Fibroblast of skin of right quadriceps (primary cell): ENCODE data around the gene NEDD8.
"Not testable (repeated sequence)": the region's sequence is repeated elsewhere in the genome, so short reads cannot be mapped to it uniquely, and the experiment has no call there.

Experiments used
- DNase-seq: peaks from one replicate; pipeline ENCODE4 v3.0.0-alpha.2; 2013

Gene NEDD8

DNA sequence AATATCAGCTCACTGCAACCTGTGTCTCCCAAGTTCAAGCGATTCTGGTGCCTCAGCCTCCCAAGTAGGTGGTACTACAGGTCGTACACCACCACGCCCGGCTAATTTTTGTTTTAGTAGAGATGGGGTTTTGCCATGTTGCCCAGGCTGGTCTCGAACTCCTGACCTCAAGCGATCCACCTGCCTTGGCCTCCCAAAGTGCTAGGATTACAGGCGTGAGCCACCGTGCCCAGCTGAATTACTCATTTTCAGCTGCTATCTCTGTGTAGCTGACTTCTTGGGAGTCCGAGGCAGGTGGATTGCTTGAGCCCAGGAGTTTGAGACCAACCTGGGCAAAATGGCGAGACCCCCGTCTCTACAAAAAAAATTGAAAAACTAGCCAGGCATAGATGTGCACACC is 13.2 kb upstream of the NEDD8 start:
- DNase-seq: not testable (repeated sequence)

DNA sequence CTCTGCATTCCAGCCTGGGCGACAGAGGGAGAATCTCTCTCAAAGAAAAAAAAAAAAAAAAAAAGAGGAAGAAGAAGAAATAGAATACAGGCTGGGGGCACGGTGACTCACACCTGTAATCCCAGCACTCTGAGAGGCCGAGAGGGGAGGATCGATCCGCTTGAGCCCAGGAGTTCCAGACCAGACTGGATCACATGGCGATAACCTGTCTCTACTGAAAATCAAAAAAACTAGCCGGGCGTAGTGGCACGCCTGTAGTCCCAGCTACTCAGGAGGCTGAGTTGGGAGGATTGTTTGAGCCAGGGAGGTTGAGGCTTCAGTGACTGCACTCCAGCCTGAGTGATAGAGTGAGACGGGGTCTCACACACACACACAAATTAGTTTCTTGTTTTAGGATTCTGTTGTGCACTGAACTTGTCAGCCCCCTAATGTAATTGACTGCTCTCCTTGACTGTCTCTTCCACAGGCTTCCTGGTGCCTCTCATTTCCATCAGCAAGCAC is 11.2 kb upstream of the NEDD8 start:
- no peak for DNase-seq

DNA sequence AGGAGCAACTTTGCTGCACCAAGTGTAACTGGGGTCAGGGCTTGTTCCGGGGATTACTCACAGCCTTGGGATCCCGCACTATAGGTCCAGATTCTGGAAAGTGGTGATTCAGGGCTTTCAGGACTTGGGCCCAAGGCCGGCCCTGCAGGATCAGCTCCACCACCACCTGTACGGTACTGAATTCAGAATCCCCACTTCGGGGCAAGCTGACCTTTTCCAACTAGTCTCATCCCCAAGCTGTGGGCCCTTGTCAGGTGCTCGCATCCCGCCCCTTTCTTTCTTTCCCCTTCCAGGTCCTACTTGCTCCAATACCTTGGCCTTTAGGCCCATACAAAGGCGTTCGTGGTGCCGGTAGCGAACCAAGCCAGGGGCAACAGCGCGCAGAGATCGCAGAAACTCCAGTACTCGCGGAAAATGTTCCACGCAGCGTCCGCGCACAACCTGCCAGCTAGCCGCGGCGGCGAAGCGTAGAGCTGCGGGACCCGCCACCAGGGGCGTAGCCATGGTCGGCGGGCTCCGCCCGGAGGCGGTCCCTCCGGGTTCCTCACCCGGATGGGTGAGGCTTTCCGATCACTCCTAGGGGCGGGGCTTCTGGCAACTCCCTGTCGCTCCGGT is 9.8 kb upstream of the NEDD8 start:
- peak; percentile 90 for DNase-seq

DNA sequence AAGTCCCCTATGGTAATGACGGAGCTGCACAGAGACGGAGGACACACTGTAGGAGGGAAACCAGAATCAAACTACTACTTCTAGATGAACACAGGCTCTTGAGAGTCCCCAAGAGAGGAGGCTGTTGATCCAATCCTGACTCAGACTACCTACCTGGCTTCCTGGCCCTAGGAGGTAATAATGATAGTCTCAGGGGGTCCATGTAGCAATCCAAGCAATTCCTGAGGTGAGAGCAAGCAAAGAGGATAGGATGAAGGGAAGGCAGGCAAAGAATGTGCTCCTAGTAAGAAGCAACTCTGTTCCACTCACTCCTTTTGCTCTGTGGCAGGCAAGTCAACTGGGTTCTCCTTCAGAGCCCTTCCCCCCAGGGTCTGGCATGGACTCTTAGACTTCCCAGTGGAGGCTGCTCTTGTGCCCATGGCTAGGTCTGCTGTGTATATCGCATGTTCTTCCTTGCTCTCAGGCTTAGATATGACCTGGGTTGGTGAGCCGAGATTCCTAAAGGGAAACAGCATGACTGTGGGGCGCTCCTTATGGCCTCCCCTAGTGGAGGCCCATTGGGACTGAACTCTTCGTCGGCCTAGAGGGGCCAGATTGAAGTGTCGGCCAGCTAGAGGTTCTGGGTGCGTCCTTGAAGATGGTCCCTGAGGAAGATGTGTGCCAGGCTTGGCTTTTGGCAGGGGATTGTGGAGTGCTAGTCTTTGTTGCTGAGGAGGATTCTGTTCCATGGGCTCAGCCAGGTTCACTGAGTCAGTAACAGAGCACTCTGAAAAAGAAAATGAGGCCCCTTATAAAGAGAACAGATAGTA is 8.1 kb upstream of the NEDD8 start:
- no peak for DNase-seq

DNA sequence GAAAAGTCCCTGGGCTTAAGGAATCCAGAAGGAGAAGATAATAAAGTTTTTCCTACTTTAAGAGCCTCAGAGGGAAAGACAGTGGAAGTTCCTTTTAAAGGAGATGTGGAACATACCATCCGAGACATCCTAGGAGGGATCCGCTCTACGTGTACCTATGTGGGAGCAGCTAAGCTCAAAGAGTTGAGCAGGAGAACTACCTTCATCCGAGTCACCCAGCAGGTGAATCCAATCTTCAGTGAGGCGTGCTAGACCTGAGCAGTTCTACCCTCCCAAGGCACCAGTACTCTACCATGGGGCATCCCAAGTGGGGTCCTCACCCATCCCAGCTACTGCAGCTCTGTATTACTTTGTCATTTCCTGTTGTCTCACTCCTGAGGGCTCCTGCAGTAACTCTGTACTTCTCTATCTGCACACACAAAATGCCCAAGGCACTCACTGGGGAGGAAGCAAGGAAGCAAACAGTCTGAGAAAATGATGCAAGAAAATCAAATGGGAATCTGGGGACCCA is 6.4 kb upstream of the NEDD8 start:
- no peak for DNase-seq

DNA sequence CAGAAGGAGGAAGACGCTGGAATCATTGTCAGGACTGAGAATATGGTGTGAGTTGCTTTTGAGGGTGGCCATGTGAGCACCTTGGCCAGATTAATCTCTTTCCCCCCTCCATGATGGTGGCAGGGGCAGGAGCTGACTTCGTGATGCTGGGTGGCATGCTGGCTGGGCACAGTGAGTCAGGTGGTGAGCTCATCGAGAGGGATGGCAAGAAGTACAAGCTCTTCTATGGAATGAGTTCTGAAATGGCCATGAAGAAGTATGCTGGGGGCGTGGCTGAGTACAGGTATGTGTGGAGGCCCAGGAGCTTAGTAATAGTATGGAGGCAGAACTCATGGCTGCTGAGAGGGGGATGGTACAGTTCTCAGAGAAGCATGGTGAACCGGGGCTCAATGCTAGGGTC is 6.0 kb upstream of the NEDD8 start:
- no peak for DNase-seq

DNA sequence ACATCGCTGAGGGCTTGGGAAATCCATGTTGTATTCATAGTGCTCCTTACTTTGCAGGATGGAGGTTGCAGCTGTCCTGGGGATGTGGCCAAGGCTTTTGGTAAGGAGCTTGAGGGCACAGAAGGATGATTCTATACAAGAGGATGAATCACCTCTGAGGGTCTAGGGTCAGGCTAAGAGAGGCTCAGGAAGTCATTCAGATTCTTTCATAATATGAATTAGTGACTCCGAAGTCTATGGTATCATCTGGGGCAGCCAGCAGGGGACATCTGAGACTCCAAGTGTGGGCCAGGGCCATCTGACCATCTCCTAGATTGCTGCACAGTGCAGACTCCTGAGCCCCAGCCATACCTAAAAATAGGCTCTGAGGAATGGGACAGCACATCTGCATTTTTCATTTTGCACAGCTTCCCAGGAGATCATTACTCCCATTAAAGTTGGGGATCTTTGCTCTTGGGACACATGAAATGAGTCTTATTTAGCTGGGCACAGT is 5.3 kb upstream of the NEDD8 start:
- no peak for DNase-seq

DNA sequence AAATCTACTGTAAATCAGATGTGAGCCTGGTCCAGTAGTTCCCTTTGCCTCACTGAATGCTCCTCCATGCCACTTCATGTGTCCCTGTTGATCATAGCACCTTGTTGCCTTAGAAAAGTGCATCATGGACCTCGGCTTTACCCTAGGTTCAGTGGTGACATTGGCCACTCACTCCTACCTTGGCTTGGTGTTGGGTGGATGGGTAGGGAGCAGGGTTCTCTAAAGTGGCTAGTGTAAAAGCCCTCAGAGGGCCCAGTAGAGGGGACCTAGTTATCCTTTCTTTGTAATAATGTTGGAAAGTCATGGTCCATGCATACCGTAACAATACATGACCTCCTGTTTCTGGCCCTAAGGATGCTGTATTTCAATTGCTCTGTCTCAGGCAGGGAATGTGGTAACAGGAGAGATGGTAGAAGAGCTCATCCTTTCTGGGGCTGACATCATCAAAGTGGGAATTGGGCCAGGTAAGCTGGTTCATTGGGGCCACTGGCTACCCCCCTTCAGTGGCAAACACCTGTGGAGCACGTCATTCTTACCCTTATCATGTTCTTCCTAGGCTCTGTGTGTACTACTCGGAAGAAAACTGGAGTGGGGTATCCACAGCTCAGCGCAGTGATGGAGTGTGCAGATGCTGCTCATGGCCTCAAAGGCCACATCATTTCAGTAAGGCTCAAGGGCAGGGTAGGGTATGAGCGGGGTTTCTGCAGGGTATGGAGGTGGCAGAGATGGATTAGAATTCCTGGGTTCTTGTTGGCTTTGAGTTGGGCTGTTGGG is 4.7 kb upstream of the NEDD8 start:
- no peak for DNase-seq

DNA sequence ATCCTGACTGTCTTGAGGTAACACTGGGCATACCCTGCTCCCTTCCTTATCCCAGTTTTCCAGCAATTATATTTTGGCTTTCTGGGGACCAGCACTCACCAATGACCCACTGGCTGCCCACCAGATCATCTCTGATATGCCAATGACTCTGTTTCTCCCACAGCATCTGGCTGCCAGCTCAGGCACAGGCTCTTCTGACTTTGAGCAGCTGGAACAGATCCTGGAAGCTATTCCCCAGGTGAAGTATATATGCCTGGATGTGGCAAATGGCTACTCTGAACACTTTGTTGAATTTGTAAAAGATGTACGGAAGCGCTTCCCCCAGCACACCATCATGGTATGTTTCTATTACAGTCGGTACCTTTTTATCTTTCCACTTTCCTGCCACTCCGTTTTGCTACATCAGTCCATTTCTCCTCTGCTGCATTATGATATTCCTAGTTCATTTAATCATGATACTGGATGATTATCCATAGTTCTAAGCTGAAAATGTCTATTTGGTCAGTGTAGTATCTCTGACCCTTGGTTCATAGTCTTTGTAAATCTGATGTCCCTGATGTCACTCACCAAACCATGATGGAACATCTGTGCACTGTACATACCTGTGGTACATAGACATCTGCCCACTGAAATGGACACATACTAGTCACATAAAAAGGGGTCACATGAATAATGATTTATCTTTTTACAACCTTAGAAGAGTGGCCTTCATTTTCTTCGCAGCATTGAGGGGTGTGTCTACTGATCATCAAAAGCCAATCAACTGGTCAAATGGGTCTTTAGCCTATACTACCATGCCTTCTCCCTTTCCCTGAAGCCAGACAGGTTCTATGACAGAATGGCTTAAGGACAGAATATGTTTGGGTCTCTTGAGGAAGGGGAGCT is 3.9 kb upstream of the NEDD8 start:
- no peak for DNase-seq

DNA sequence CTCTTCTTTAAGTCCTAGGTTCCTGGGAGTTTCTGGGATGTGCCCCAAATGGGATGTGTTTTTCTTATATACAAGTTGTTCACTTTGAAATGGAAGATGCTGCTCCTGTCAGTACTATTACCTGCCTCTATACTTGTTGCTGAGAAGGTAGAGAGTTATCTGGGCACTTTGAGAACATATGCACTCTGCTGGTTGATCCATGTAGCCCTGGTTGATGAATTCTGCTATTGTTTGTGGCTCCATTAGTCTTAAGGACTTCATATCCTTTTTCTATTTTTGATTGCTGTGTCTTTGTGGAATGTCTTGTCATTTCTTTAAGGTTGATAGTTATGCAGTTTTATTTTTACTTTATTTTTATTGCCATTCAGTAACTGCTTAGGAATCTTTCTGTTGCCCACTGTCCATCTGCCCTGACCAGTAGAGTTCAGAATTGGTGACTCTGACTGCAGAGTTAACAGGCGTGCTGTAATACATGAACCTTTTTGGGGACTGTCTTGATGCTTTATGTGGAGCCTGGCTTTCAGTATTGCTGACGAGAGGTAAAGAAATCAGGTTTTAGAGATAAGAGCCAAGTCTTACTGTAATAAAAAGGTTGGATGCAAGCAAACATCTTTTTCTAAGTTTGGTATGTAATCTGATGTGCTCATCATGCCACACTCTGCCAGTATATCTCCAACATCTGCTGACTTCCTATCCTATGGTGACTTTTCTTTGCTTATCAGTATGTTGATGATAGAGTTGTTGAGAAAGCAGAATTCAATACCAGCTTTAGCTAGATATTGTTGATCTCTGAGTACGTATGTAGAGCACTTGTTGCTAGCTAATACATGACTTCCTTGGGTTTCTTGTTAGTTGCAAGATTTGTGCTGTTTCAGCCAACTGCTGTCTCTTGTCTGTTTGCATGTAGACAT is 2.2 kb upstream of the NEDD8 start:
- DNase-seq: no peak

DNA sequence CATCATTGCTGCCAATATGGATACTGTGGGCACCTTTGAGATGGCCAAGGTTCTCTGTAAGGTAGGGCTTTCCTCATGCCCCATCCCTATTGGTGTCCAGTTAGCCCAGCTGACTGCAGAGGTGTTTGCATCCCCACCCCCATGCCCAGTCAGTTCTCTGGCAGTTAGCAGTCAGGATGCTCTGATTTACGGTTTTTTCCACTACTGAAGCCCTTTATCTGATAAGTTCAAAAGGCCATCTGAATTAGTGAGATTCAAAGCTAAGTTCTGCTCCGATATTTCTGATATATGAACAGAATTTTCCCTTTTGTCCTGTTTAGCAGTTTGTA is 1.3 kb upstream of the NEDD8 start:
- DNase-seq: no peak

DNA sequence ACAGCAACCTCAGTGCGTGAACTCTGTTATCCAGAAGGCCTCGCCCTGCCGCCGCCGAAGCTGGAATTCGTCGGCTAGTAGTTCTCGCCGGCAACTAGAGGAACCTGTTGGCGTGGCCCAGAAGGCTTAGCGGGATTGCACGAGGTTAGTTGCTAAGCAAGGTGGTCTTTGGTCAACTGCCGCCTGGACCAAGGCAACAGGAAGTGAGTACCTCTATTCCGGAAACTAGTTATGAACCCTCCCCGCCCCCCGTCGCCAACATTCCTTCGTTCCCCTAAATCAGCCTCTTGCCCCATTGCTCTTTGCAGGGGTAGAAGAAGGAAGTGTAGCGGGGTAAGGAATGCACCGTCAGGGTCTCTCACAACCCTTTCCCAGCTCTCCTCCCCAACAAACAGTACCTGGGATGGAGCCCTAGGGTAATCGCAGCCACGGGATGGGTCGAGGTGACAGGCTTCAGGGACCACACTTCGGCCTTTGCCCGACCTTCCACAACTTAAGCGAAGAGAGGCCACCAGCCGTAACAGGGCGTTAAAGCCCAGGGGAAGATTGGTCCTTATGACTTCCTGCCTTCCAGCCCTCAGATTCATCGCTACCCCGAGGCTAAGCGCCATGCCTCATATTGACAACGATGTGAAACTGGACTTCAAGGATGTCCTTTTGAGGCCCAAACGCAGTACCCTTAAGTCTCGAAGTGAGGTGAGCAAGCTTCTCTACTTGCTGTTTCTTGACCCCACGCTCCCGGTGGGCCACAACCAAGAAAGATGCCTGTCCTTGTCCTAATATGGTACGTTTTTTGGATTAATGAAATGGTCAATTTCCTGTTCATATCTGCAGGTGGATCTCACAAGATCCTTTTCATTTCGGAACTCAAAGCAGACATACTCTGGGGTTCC is 724 bp upstream of the NEDD8 start, which contains the start of gene GMPR2:
TSS of gene GMPR2 (plus strand) at position 285 of the 893 bp plus-strand sequence. CDS start at position 610, 325 bp downstream.
- DNase-seq: no peak

DNA sequence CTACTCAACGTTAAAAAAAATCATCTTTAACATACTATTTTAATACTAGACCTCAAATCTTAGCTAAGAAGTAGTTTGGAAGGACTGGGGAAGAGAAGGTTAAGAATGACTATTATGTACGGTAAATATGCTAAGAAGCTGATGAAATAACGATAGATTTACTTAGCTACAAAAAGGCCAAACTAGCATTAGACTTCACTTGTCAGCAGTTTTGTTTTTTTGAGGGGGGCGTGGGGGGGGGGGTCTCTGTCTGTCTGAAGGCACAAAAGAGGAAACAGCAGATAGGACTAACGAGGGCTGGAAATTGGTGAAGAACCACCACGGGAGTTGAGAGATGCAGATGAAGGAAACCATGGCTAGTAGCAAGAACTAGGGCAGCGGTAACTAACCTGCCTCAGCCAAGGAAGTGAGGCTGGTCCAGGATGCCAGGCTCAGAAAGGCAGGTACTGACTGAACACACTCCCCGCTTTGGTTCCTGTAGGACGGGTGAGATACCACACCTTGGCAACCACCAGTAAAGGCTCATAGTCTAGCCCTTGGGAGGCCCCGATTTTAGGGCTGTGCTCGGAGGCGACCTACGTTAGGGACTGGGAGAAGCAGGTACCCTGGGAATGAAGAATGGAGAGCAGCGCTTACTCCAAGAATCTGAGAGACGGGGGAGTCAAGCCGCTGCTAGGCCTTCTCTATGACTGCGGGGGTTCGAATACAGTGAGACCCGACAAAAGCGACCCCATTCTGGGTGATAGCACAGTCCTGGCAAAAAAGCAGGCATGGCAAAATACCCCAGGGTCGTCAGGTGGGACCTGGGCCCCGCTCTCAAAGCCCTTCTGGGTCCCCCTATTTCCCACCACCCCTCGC is 675 bp downstream of the NEDD8 start:
- no peak for DNase-seq

DNA sequence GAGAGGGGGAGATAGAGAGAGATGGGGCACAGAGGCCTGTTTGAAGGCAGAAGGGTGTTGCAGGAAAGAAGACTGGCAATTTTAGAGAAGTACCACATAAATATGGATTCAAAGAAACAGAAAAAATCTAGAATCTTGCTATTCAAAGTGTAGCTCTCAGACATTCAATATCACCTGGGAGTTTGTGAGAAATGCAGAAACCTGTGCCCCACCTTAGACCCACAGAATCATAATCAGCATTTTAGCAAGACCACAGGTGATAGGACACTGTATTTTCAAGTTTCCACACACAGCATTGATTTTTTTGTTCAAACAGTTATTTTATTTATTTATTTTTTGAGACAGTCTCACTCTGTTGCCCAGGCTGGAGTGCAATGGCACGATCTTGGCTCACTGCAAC is 3.3 kb downstream of the NEDD8 start:
- no peak for DNase-seq

DNA sequence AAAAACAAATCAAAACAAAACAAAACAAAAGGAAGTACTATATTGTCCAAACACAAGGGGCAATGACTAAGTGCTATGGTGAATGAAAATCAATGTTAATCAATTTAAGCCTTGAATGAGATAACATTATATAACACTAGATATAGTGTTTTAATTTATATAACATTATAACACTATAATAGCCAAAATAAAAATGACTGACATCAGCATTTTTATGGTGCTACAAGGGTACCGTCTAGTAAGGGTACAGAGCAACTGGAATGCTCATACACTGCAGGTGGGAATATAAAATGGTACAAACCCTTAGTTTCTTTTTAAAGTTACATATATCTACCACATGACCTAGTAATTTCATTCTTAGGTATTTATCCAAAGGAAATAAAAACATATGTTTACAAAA is 5.7 kb downstream of the NEDD8 start:
- DNase-seq: no peak

DNA sequence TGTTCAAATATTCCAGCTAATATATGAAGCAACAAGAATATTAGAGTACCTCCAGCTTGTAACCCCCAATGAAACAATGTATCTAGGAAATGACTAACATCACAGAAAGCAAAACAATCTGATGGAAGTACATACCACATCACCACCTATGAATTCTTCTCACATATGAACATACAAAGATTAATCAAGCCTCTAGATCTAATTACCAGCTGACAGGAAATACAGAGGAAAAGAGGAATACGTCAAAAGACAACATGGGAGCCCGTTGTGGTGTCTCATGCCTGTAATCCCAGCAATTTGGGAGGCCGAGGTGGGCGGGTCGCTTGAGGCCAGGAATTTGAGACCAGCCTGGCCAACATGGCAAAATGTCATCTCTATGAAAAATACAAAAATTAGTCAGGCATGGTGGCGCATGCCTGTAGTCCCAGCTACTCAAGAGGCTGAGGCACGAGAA is 7.5 kb downstream of the NEDD8 start:
- DNase-seq: peak; percentile 90

DNA sequence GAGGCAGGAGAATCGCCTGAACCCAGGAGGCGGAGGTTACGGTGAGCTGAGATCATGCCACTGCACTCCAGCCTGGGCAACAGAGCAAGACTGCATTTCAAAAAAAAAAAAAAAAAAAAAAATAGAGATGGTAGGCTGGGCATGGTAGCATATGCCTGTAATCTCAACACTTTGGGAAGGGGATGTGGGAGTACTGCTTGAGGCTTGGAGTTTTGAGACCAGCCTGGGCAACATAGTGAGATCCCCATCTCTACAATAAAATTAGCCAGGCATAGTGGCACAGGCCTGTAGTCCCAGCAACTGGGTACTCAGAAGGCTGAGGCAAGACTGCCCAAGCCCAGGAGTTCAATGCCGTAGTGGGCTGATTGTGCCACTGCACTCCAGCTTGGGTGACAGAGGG is 9.2 kb downstream of the NEDD8 start:
- not testable (repeated sequence) for DNase-seq

DNA sequence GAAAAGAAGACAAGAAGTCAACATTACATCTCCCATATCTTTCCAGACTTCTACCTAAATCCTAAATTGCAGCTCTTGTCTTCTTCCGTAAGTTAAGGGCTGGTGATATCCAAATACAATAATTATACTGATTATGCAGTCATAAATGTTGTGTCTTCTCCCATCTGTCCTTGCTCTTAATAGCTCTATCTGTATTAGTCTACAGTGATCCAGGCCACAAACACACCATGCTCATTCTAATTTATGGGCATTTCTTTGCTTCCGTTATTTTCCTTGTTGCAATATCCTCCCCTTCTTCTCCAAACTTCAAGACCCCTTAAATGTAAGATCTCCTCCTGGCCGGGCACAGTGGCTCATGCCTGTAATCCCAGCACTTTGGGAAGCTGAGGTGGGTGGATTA is 12.6 kb downstream of the NEDD8 start:
- DNase-seq: no peak

DNA sequence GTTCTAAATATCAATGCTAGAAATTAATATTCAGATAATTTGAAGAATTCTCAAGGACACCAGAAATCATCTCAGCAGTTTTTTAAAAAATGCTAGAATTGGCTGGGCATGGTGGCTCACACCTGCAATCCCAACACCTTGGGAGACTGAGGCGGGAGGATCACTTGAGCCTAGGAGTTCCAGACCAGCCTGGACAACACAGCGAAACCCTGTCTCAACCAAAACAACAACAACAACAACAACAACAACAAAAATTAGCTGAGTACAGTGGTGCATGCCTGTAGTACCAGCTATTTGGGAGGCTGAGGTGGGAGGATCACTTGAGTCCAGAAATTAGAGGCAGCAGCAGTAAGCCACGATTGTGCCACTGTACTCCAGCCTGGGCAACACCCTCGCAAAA is 13.1 kb downstream of the NEDD8 start:
- DNase-seq: no peak
